DND-41 (cell line): ENCODE measurements around the gene ACR.
"Not testable (repeated sequence)": the region's sequence is repeated elsewhere in the genome, so short reads cannot be mapped to it uniquely, and the experiment has no call there.

ENCODE experiments used
- ATAC-seq: fragments of 200-7000 bp; cut with Tn5 transposase; 3 replicates; pipeline ENCODE4 v1.9.1; 2021; ENCODE audit warnings: low read depth; ENCODE audit not compliant: insufficient read depth
- DNase-seq: peaks from one replicate; pipeline ENCODE4 v3.0.0-alpha.2; 2020
- H2AFZ ChIP-seq: 2 replicates; pipeline ENCODE4 v1.6.0; 2012; ENCODE audit warnings: low read depth, low read length
- H3K27ac ChIP-seq: 2 replicates; pipeline ENCODE4 v1.5.1; 2012; ENCODE audit warnings: low read length, inconsistent platforms
- H3K27me3 ChIP-seq: fragments of 200-600 bp; sonication (generic); 2 replicates; pipeline ENCODE4 v1.6.0; 2012; ENCODE audit warnings: low read length, mild to moderate bottlenecking, inconsistent platforms; ENCODE audit not compliant: insufficient read depth, poor library complexity
- H3K36me3 ChIP-seq: 2 replicates; pipeline ENCODE4 v1.5.1; 2012; ENCODE audit warnings: low read length, inconsistent platforms; ENCODE audit not compliant: insufficient read depth
- H3K4me1 ChIP-seq: 2 replicates; pipeline ENCODE4 v1.5.1; 2012; ENCODE audit warnings: mild to moderate bottlenecking, low read length; ENCODE audit not compliant: insufficient read depth
- H3K4me2 ChIP-seq: 2 replicates; pipeline ENCODE4 v1.6.0; 2012; ENCODE audit warnings: mild to moderate bottlenecking, moderate library complexity, low read length, inconsistent platforms; ENCODE audit not compliant: insufficient read depth
- H3K4me3 ChIP-seq, 2 experiments: fragments of 200-600 bp in 1 of 2; shearing (Covaris generic) in 1 of 2; 2 replicates each; pipeline ENCODE4 v1.5.1; 2012 to 2016; ENCODE audit warnings: inconsistent platforms in 2 of 2, low read length in 2 of 2, mild to moderate bottlenecking in 2 of 2, low read depth in 1 of 2, moderate library complexity in 1 of 2
- H3K79me2 ChIP-seq: 2 replicates; pipeline ENCODE4 v1.6.0; 2012; ENCODE audit warnings: low read length, inconsistent platforms; ENCODE audit not compliant: insufficient read depth
- H3K9ac ChIP-seq: 2 replicates; pipeline ENCODE4 v1.6.0; 2012; ENCODE audit warnings: low read depth, mild to moderate bottlenecking, inconsistent platforms, low read length, moderate library complexity
- H3K9me3 ChIP-seq: 2 replicates; pipeline ENCODE4 v1.5.1; 2012; ENCODE audit warnings: low read length, moderate library complexity, mild to moderate bottlenecking, inconsistent platforms; ENCODE audit not compliant: insufficient read depth, severe bottlenecking
- H4K20me1 ChIP-seq: 2 replicates; pipeline ENCODE4 v1.6.0; 2012; ENCODE audit warnings: low read length; ENCODE audit not compliant: insufficient read depth
- CTCF ChIP-seq: IDR thresholded peaks from 2 replicates; pipeline ENCODE4 v1.5.1; 2012; ENCODE audit warnings: borderline replicate concordance, low read length, moderate library complexity, mild to moderate bottlenecking; ENCODE audit not compliant: poor library complexity, severe bottlenecking; ENCODE audit errors: extremely low read depth

Gene ACR

GRCh38 chr22:50764288-50764687 lies 26.3 kb downstream of the ACR start:
- not testable (repeated sequence) for DNase-seq, H2AFZ ChIP-seq, ATAC-seq, H4K20me1 ChIP-seq, H3K4me3 ChIP-seq, H3K9ac ChIP-seq, H3K4me2 ChIP-seq, H3K79me2 ChIP-seq, H3K27ac ChIP-seq, H3K36me3 ChIP-seq, H3K27me3 ChIP-seq, H3K4me1 ChIP-seq, H3K9me3 ChIP-seq

GRCh38 chr22:50775132-50775531 lies 37.1 kb downstream of the ACR start:
- not testable (repeated sequence) for H3K9me3 ChIP-seq
- DNase-seq: peak; percentile 32

GRCh38 chr22:50777631-50778030 lies 39.6 kb downstream of the ACR start:
- H3K79me2 ChIP-seq, DNase-seq, H3K4me1 ChIP-seq, ATAC-seq, H3K27me3 ChIP-seq, H3K4me2 ChIP-seq, H3K4me3 ChIP-seq, H3K27ac ChIP-seq, H4K20me1 ChIP-seq, H3K9me3 ChIP-seq, H2AFZ ChIP-seq, H3K36me3 ChIP-seq, H3K9ac ChIP-seq: not testable (repeated sequence)

More at GRCh38 chr22:50775132-50775531, 37.1 kb downstream of the ACR start:
- not testable (repeated sequence) for H3K4me2 ChIP-seq, H3K9ac ChIP-seq, H2AFZ ChIP-seq, H3K79me2 ChIP-seq, H3K4me3 ChIP-seq, H3K36me3 ChIP-seq, H3K4me1 ChIP-seq, H3K27me3 ChIP-seq, H3K27ac ChIP-seq, H4K20me1 ChIP-seq
- TF ChIP-seq CTCF: peak; percentile 49
- ATAC-seq: peak; percentile 47; the same call in 2 of the 3 replicates

GRCh38 chr22:50780244-50780643 lies 42.2 kb downstream of the ACR start:
- H3K9ac ChIP-seq, H3K4me3 ChIP-seq, H4K20me1 ChIP-seq, DNase-seq, H3K79me2 ChIP-seq, H3K27ac ChIP-seq, ATAC-seq, H2AFZ ChIP-seq, H3K4me2 ChIP-seq, H3K9me3 ChIP-seq, H3K27me3 ChIP-seq, H3K36me3 ChIP-seq: not testable (repeated sequence)
- H3K4me1 ChIP-seq: peaks cover 12% of the 10 kb centered on the region; the same call in 1 of the 2 replicates

- H3K36me3 ChIP-seq, DNase-seq, H3K27ac ChIP-seq, H4K20me1 ChIP-seq, H2AFZ ChIP-seq, H3K27me3 ChIP-seq, H3K9ac ChIP-seq, ATAC-seq, H3K79me2 ChIP-seq, H3K9me3 ChIP-seq: not testable (repeated sequence)
- H3K4me2 ChIP-seq: peak overlapping the region; percentile 53
- peak overlapping the region in 1 of 2 experiments; percentile 34; a peak in 1 of 4 replicates for H3K4me3 ChIP-seq
- peaks cover 14% of the 10 kb centered on the region; the same call in 1 of the 2 replicates for H3K4me1 ChIP-seq
Measured at GRCh38 chr22:50782253-50782652, 44.2 kb downstream of the ACR start.

- H3K27ac ChIP-seq, H3K36me3 ChIP-seq, H4K20me1 ChIP-seq, H3K79me2 ChIP-seq, H3K9me3 ChIP-seq, H3K27me3 ChIP-seq: not testable (repeated sequence)
- Histone ChIP-seq H2AFZ (peak within 1 kb of the TSS; percentile 62), H3K4me2 (peak within 1 kb of the TSS; percentile 69), H3K4me1 (peaks cover 14% of the 10 kb centered on the region; the same call in 1 of the 2 replicates), H3K4me3 (peak within 1 kb of the TSS; percentile 25 to 58; a peak in 3 of 4 replicates), H3K9ac (peak within 1 kb of the TSS; percentile 58)
- peak; percentile 92 for ATAC-seq
- peak; percentile 92 for DNase-seq
Measured at GRCh38 chr22:50783033-50783879, 45.3 kb downstream of the ACR start, which contains the start of gene RABL2B. Gene RABL2B, minus strand, starts transcription at chr22:50783636. Its CDS starts 1,342 bp downstream, at chr22:50782294.

- not testable (repeated sequence) for H3K36me3 ChIP-seq, H3K79me2 ChIP-seq, H3K27ac ChIP-seq, H3K9me3 ChIP-seq, H4K20me1 ChIP-seq, H3K27me3 ChIP-seq
- peak; percentile 39 for ATAC-seq
- peak overlapping the region; percentile 25 to 58; a peak in 3 of 4 replicates for H3K4me3 ChIP-seq
- peaks cover 14% of the 10 kb centered on the region; the same call in 1 of the 2 replicates for H3K4me1 ChIP-seq
- DNase-seq: peak; percentile 13
- H3K9ac ChIP-seq: peak overlapping the region; percentile 58
- H2AFZ ChIP-seq: peak overlapping the region; percentile 62
- peak overlapping the region; percentile 69 for H3K4me2 ChIP-seq
Measured at GRCh38 chr22:50783880-50784276, 45.9 kb downstream of the ACR start.
